H9 (cell line): ENCODE data around the gene MPG. TPM values are rescaled to one million over a fixed set of nuclear protein-coding genes. Genes with fewer than 3 reads are reported as not detected.

ENCODE experiments used
- DNase-seq: peaks from one replicate; pipeline ENCODE4 v3.0.0-alpha.2; 2017
- H2AFZ ChIP-seq: one replicate; pipeline ENCODE4 v1.6.1; 2013; ENCODE audit warnings: mild to moderate bottlenecking, low read length, control low read depth, moderate library complexity
- H2AK5ac ChIP-seq: 2 replicates; pipeline ENCODE4 v1.6.1; 2013; ENCODE audit warnings: low read length, control low read depth, mixed read lengths; ENCODE audit not compliant: insufficient read length
- H2BK120ac ChIP-seq: one replicate; pipeline ENCODE4 v1.6.1; 2013; ENCODE audit warnings: low read depth, mild to moderate bottlenecking, low read length, control low read depth, inconsistent platforms; ENCODE audit not compliant: poor library complexity, severe bottlenecking
- H2BK12ac ChIP-seq: 2 replicates; pipeline ENCODE4 v1.6.1; 2013; ENCODE audit warnings: low read length, control low read depth, mixed read lengths, low read depth; ENCODE audit not compliant: insufficient read length
- H2BK15ac ChIP-seq: 2 replicates; pipeline ENCODE4 v1.6.1; 2013; ENCODE audit warnings: low read depth, low read length, control low read depth
- H2BK20ac ChIP-seq: one replicate; pipeline ENCODE4 v1.6.1; 2013; ENCODE audit warnings: low read depth, mild to moderate bottlenecking, low read length, control low read depth, inconsistent platforms; ENCODE audit not compliant: poor library complexity, severe bottlenecking
- H2BK5ac ChIP-seq: 2 replicates; pipeline ENCODE4 v1.6.1; 2013; ENCODE audit warnings: low read length, control low read depth, mixed read lengths; ENCODE audit not compliant: insufficient read length
- H3K14ac ChIP-seq: 2 replicates; pipeline ENCODE4 v1.6.1; 2013; ENCODE audit warnings: low read length, control low read depth; ENCODE audit not compliant: insufficient read depth
- H3K18ac ChIP-seq: 2 replicates; pipeline ENCODE4 v1.6.1; 2013; ENCODE audit warnings: low read depth, mild to moderate bottlenecking, mixed read lengths, low read length, control low read depth; ENCODE audit not compliant: insufficient read length
- H3K23ac ChIP-seq: 2 replicates; pipeline ENCODE4 v1.6.1; 2013; ENCODE audit warnings: low read length, control low read depth, mixed read lengths, low read depth; ENCODE audit not compliant: insufficient read length
- H3K23me2 ChIP-seq: 2 replicates; pipeline ENCODE4 v1.6.1; 2013; ENCODE audit warnings: low read depth, mild to moderate bottlenecking, mixed read lengths, low read length, control low read depth; ENCODE audit not compliant: insufficient read length, poor library complexity, severe bottlenecking
- H3K27ac ChIP-seq: 2 replicates; pipeline ENCODE4 v1.5.1; 2013; ENCODE audit warnings: low read length, control low read depth, mixed read lengths, low read depth; ENCODE audit not compliant: insufficient read length
- H3K27me3 ChIP-seq: 2 replicates; pipeline ENCODE4 v1.6.1; 2013; ENCODE audit warnings: low read length, control low read depth, inconsistent platforms; ENCODE audit not compliant: insufficient read depth
- H3K4ac ChIP-seq: 2 replicates; pipeline ENCODE4 v1.6.1; 2013; ENCODE audit warnings: low read depth, mild to moderate bottlenecking, control low read depth, inconsistent platforms, low read length, moderate library complexity
- H3K4me1 ChIP-seq: 2 replicates; pipeline ENCODE4 v1.6.1; 2013; ENCODE audit warnings: low read length, control low read depth, inconsistent platforms; ENCODE audit not compliant: insufficient read depth
- H3K4me2 ChIP-seq: 2 replicates; pipeline ENCODE4 v1.6.1; 2013; ENCODE audit warnings: low read length, control low read depth, mixed read lengths; ENCODE audit not compliant: insufficient read length, insufficient read depth
- H3K56ac ChIP-seq: 2 replicates; pipeline ENCODE4 v1.6.1; 2013; ENCODE audit warnings: low read depth, mild to moderate bottlenecking, mixed read lengths, low read length, control low read depth; ENCODE audit not compliant: insufficient read length
- H3K79me1 ChIP-seq: 2 replicates; pipeline ENCODE4 v1.6.1; 2013; ENCODE audit warnings: low read depth, mild to moderate bottlenecking, moderate library complexity, low read length, control low read depth, inconsistent platforms; ENCODE audit not compliant: insufficient read depth, poor library complexity, severe bottlenecking
- H3K79me2 ChIP-seq: 2 replicates; pipeline ENCODE4 v1.6.1; 2013; ENCODE audit warnings: low read length, control low read depth, inconsistent platforms; ENCODE audit not compliant: insufficient read depth
- H3K9ac ChIP-seq: 2 replicates; pipeline ENCODE4 v1.6.1; 2013; ENCODE audit warnings: low read length, control low read depth, mixed read lengths; ENCODE audit not compliant: insufficient read length; ENCODE audit errors: extremely low read depth
- H3K9me3 ChIP-seq: one replicate; pipeline ENCODE4 v1.6.1; 2013; ENCODE audit warnings: low read depth, low read length, inconsistent platforms; ENCODE audit not compliant: control insufficient read depth
- H3T11ph ChIP-seq: one replicate; pipeline ENCODE4 v1.6.1; 2013; ENCODE audit warnings: mild to moderate bottlenecking, low read length, control low read depth, inconsistent platforms
- H4K20me1 ChIP-seq: one replicate; pipeline ENCODE4 v1.6.1; 2013; ENCODE audit not compliant: control insufficient read depth, insufficient read length, insufficient read depth
- H4K5ac ChIP-seq: 2 replicates; pipeline ENCODE4 v1.6.1; 2013; ENCODE audit warnings: low read depth, mild to moderate bottlenecking, mixed read lengths, low read length, control low read depth; ENCODE audit not compliant: insufficient read length
- H4K8ac ChIP-seq: replicated peaks from 2 replicates; pipeline ENCODE4 v1.6.1; 2013; ENCODE audit warnings: low read length, control low read depth, mixed read lengths, low read depth; ENCODE audit not compliant: insufficient read length
- H4K91ac ChIP-seq: 2 replicates; pipeline ENCODE4 v1.6.1; 2013; ENCODE audit warnings: low read depth, mild to moderate bottlenecking, moderate library complexity, mixed read lengths, low read length, control low read depth; ENCODE audit not compliant: insufficient read length
- H3K27ac Mint-ChIP-seq, 3 experiments: 2 replicates in 2 of 3; 3 replicates in 1 of 3; pipeline ENCODE4 v1.8.0; 2020 to 2021; ENCODE audit warnings: mixed read lengths in 3 of 3, mild to moderate bottlenecking in 1 of 3, moderate library complexity in 1 of 3
- H3K27me3 Mint-ChIP-seq: 2 replicates; pipeline ENCODE4 v1.8.0; 2021; ENCODE audit warnings: low read depth, mild to moderate bottlenecking, moderate library complexity, mixed read lengths
- H3K36me3 Mint-ChIP-seq, 3 experiments: 2 replicates in 2 of 3; 3 replicates in 1 of 3; pipeline ENCODE4 v1.8.0; 2020 to 2021; ENCODE audit warnings: low read depth in 3 of 3, mixed read lengths in 3 of 3; ENCODE audit not compliant: insufficient read depth in 1 of 3
- H3K4me1 Mint-ChIP-seq, 2 experiments: 2 replicates each; pipeline ENCODE4 v1.8.0; 2020; ENCODE audit warnings: mixed read lengths in 2 of 2
- H3K4me3 Mint-ChIP-seq, 2 experiments: 2 replicates in 1 of 2; 3 replicates in 1 of 2; pipeline ENCODE4 v1.8.0; 2020 to 2021; ENCODE audit warnings: mild to moderate bottlenecking in 2 of 2, mixed read lengths in 2 of 2, moderate library complexity in 1 of 2
- H3K9me3 Mint-ChIP-seq, 2 experiments: 2 replicates in 1 of 2; 3 replicates in 1 of 2; pipeline ENCODE4 v1.8.0; 2020; ENCODE audit warnings: mild to moderate bottlenecking in 2 of 2, mixed read lengths in 2 of 2, moderate library complexity in 1 of 2
- CTCF ChIP-seq: fragments of 200-600 bp; sonication (generic); conservative IDR thresholded peaks from 3 replicates; pipeline ENCODE4 v1.8.0; 2021; ENCODE audit warnings: antibody characterized with exemption, mild to moderate bottlenecking
- WGBS: extraction: QIAGEN DNeasy Blood & Tissue Kit; methylation state at CpG from one replicate; pipeline ENCODE4 v1.1.7; 2013; ENCODE audit warnings: missing lambda C conversion rate, low lambda C conversion rate, mixed read lengths; ENCODE audit not compliant: insufficient read length; ENCODE audit errors: extremely low coverage; 5-methylcytosine and 5-hydroxymethylcytosine counted together
- total RNA-seq: library from RNA; stranded (reverse); gene quantifications from 2 replicates; pipeline ENCODE4 v1.2.1, GENCODE V29; 2021

Gene MPG
- total RNA-seq, 1 experiment from 2014 or later, result 39.1 TPM

GRCh38 chr16:129075-129474, 51.0 kb downstream of the MPG start:
- DNase-seq, result no peak
- H2BK12ac ChIP-seq, result no peak overlapping the region
- no peak overlapping the region for H3K9ac ChIP-seq
- no peak overlapping the region for H3K27ac Mint-ChIP-seq
- H2BK5ac ChIP-seq, result no peak overlapping the region
- peaks cover 4% of the 10 kb centered on the region for H3K79me1 ChIP-seq
- H3K79me2 ChIP-seq, result no peaks in the 10 kb centered on the region
- H2BK15ac ChIP-seq, result no peak overlapping the region
- no CpG with 5 or more reads among the region's 2 CpGs for WGBS
- no peaks in the 10 kb centered on the region for H3K27me3 ChIP-seq
- no peak overlapping the region for H2AK5ac ChIP-seq
- no peaks in the 10 kb centered on the region for H3K27me3 Mint-ChIP-seq
- H4K20me1 ChIP-seq, result no peaks in the 10 kb centered on the region
- no peaks in the 10 kb centered on the region for H3K9me3 Mint-ChIP-seq
- H4K91ac ChIP-seq, result no peak overlapping the region
- H3K4me1 ChIP-seq, result no peaks in the 10 kb centered on the region
- no peak overlapping the region for H3K4me3 Mint-ChIP-seq
- H3K4ac ChIP-seq, result no peak overlapping the region
- no peak overlapping the region for H3T11ph ChIP-seq
- H3K36me3 Mint-ChIP-seq, result peaks cover 0 to 2% (median 0%) of the 10 kb centered on the region in 3 experiments; a peak in 1 of 7 replicates
- no peak for TF ChIP-seq CTCF
- H2BK120ac ChIP-seq, result no peak overlapping the region
- H3K18ac ChIP-seq, result no peak overlapping the region
- no peak overlapping the region for H4K8ac ChIP-seq
- no peak overlapping the region for H2AFZ ChIP-seq
- H4K5ac ChIP-seq, result no peak overlapping the region
- H3K4me2 ChIP-seq, result no peak overlapping the region
- H3K23ac ChIP-seq, result no peak overlapping the region
- no peaks in the 10 kb centered on the region for H3K9me3 ChIP-seq
- no peaks in the 10 kb centered on the region for H3K23me2 ChIP-seq
- no peak overlapping the region for H3K27ac ChIP-seq
- H3K56ac ChIP-seq, result no peak overlapping the region
- H2BK20ac ChIP-seq, result no peak overlapping the region
- peaks cover 0 to 2% of the 10 kb centered on the region in 2 experiments; a peak in 1 of 4 replicates for H3K4me1 Mint-ChIP-seq
- no peak overlapping the region for H3K14ac ChIP-seq
